ENCODE results near the gene PPIE. TPM values are rescaled to one million over a fixed set of nuclear protein-coding genes. Genes with fewer than 3 reads are reported as not detected.

PPIE gene
- total RNA-seq, 1 experiment from 2014 or later = 36.3 TPM

GRCh38 chr1:39701049-39701439 lies 37.6 kb upstream of the PPIE start:
- no peak overlapping the region for H2BK5ac ChIP-seq (ENCODE audit: insufficient read length, low read length)
- no peaks in the 10 kb centered on the region for H3K23me2 ChIP-seq (ENCODE audit: insufficient read length, low read depth, low read length, poor library complexity, severe bottlenecking)
- no peaks in the 10 kb centered on the region for H4K20me1 ChIP-seq (ENCODE audit: control insufficient read depth, insufficient read depth, insufficient read length)
- H2BK20ac ChIP-seq (ENCODE audit: low read depth, low read length, poor library complexity, severe bottlenecking) = no peak overlapping the region
- no peak for TF ChIP-seq CTCF (conservative IDR thresholded peaks at IDR 0.05)
- H3K4me2 ChIP-seq (ENCODE audit: insufficient read depth, insufficient read length, low read length) = peak overlapping the region; percentile 48
- no peak overlapping the region for H3T11ph ChIP-seq (ENCODE audit: low read length)
- no peak overlapping the region for H4K91ac ChIP-seq (ENCODE audit: insufficient read length, low read depth, low read length)
- H3K79me1 ChIP-seq (ENCODE audit: insufficient read depth, low read depth, low read length, poor library complexity, severe bottlenecking) = no peaks in the 10 kb centered on the region
- no peak overlapping the region for H2AFZ ChIP-seq (ENCODE audit: low read length)
- no peak overlapping the region for H3K23ac ChIP-seq (ENCODE audit: insufficient read length, low read depth, low read length)
- no peak overlapping the region for H3K4ac ChIP-seq (ENCODE audit: low read depth, low read length)
- H3K27me3 Mint-ChIP-seq (ENCODE audit: low read depth) = peaks cover 98% of the 10 kb centered on the region
- WGBS (ENCODE audit: extremely low coverage, insufficient read length, low lambda C conversion rate) = no CpG with 5 or more reads among the region's 12 CpGs
- H3K4me1 ChIP-seq (ENCODE audit: insufficient read depth, low read length) = peaks cover 8% of the 10 kb centered on the region; the same call in 1 of the 2 replicates
- no peaks in the 10 kb centered on the region for H3K9me3 ChIP-seq (ENCODE audit: control insufficient read depth, low read depth, low read length)
- H4K8ac ChIP-seq (replicated peaks; ENCODE audit: insufficient read length, low read depth, low read length) = no peak overlapping the region
- H3K18ac ChIP-seq (ENCODE audit: insufficient read length, low read depth, low read length) = peak overlapping the region; percentile 55
- no peak overlapping the region for H2BK15ac ChIP-seq (ENCODE audit: low read depth, low read length)
- DNase-seq = peak; percentile 52
- no peak overlapping the region for H3K56ac ChIP-seq (ENCODE audit: insufficient read length, low read depth, low read length)
- H4K5ac ChIP-seq (ENCODE audit: insufficient read length, low read depth, low read length) = no peak overlapping the region
- H3K4me1 Mint-ChIP-seq = peaks cover 18 to 23% of the 10 kb centered on the region in 2 experiments
- H3K36me3 Mint-ChIP-seq (ENCODE audit: insufficient read depth in 1 of 3, low read depth in 3 of 3) = no peaks in the 10 kb centered on the region
- H3K14ac ChIP-seq (ENCODE audit: insufficient read depth, low read length) = peak overlapping the region; percentile 40; the same call in 1 of the 2 replicates
- H2AK5ac ChIP-seq (ENCODE audit: insufficient read length, low read length) = no peak overlapping the region
- H3K79me2 ChIP-seq (ENCODE audit: insufficient read depth, low read length) = no peaks in the 10 kb centered on the region
- H3K27ac ChIP-seq (ENCODE audit: insufficient read length, low read depth, low read length) = no peak overlapping the region
- H2BK12ac ChIP-seq (ENCODE audit: insufficient read length, low read depth, low read length) = no peak overlapping the region
- H3K27me3 ChIP-seq (ENCODE audit: insufficient read depth, low read length) = peaks cover 48% of the 10 kb centered on the region; the same call in 1 of the 2 replicates
- no peak overlapping the region for H2BK120ac ChIP-seq (ENCODE audit: low read depth, low read length, poor library complexity, severe bottlenecking)
- H3K9ac ChIP-seq (ENCODE audit: extremely low read depth, insufficient read length, low read length) = peak overlapping the region; percentile 23
- peak overlapping the region; percentile 39 to 76 for H3K4me3 Mint-ChIP-seq
- H3K9me3 Mint-ChIP-seq = no peaks in the 10 kb centered on the region; a peak in 1 of 5 replicates
- peak overlapping the region in 1 of 3 experiments; percentile 96; a peak in 3 of 7 replicates for H3K27ac Mint-ChIP-seq
